Right cardiac atrium (tissue), 5 donors: ENCODE data around the gene PLCB1. TPM values are rescaled to one million over a fixed set of nuclear protein-coding genes. Genes with fewer than 3 reads are reported as not detected.

ENCODE experiments used
- ATAC-seq, 2 donors: fragments of 200-7000 bp; cut with Tn5 transposase; one replicate each; pipeline versions ENCODE4 v1.8.0 to v1.9.1; 2020; ENCODE audit warnings: moderate library complexity in 2 of 2, mild to moderate bottlenecking in 1 of 2
- DNase-seq, 3 donors: peaks; one replicate each; pipeline ENCODE4 v3.0.0-alpha.2; 2020
- H3K27ac ChIP-seq: one replicate; pipeline ENCODE4 v1.5.1; 2013; ENCODE audit warnings: mild to moderate bottlenecking, low read length, control low read depth, moderate library complexity
- H3K27me3 ChIP-seq: one replicate; pipeline ENCODE4 v1.6.1; 2013; ENCODE audit not compliant: control insufficient read depth, insufficient read depth
- H3K4me1 ChIP-seq: one replicate; pipeline ENCODE4 v1.6.1; 2013; ENCODE audit warnings: low read length; ENCODE audit not compliant: control insufficient read depth, insufficient read depth
- H3K4me3 ChIP-seq: one replicate; pipeline ENCODE4 v1.5.1; 2013; ENCODE audit warnings: low read length, control low read depth
- H3K9me3 ChIP-seq: one replicate; pipeline ENCODE4 v1.6.1; 2013; ENCODE audit warnings: low read length; ENCODE audit not compliant: control insufficient read depth
- WGBS: extraction: QIAGEN DNeasy Blood & Tissue Kit; methylation state at CpG from one replicate; pipeline ENCODE4 v1.1.7; 2013; 5-methylcytosine and 5-hydroxymethylcytosine counted together
- intact Hi-C, 4 donors: fragments of 100-400 bp; cut with DNase I; formaldehyde crosslinking; loops; one replicate each; pipeline versions ENCODE4 v1.11.0 to v1.14.0; 2022 to 2023
- polyA plus RNA-seq: library from polyadenylated mRNA; stranded (reverse); fragments of 200-250 nt; gene quantifications from one replicate; pipeline ENCODE4 v1.2.3, GENCODE V29; 2013
- total RNA-seq, 4 donors: library from RNA; stranded (reverse); fragmentation: NEBNext Ultra II Directional; extraction: Animal tissue kit (Norgen Biotek cat#: 25700); gene quantifications; one replicate each; pipeline ENCODE4 v1.2.1, GENCODE V29; 2021
- donor health status: healthy with polysubstance abuse.
- donor health status: DM: no; HTN: yes; CAD: no.
- donor health status: DM: no; HTN: no; CAD: no.
- donor health status: DM: no; HTN: yes; CAD: no; lungs with severe emphysema.
- donor health status: DM: yes; HTN: yes; CAD: no.

The PLCB1 gene
- total and polyA plus RNA-seq, 5 donors: 7.6 to 20.3 (median 11.6) TPM

- Histone ChIP-seq H3K9me3 (no peaks in the 10 kb centered on the region), H3K27me3 (no peaks in the 10 kb centered on the region), H3K27ac (no peak overlapping the region), H3K4me3 (no peak overlapping the region), H3K4me1 (no peaks in the 10 kb centered on the region)
- intact Hi-C loops: no loop called here
- ATAC-seq: no peak
- 44% methylated on average over 5 of the region's 5 CpGs for WGBS
- no peak for DNase-seq
These were observed 190.7 kb downstream of the PLCB1 start for GRCh38 chr20:8322662-8323217.

DNA sequence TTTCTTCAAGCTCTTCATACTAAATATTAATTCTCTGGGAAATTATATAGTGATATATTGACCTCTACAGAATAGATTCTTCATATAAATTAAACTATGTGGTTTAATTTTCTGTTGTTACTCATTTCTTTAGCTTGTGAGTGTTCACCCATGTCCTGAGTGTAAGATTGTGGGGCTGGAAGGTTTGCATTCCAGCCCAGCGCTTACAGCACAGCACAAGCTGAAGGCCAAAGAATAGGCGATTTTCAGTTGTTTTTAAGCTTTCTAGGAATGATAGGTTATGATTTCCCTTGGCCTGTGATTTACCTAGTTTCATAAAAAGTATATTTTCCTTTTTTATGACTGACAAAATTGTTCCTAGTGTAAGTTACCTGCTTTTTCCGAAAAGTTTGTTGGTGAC is 194.1 kb downstream of the PLCB1 start:
- no peak for ATAC-seq
- intact Hi-C loops: no loop called here
- Histone ChIP-seq H3K9me3 (no peaks in the 10 kb centered on the region), H3K4me1 (no peaks in the 10 kb centered on the region), H3K4me3 (no peak overlapping the region), H3K27ac (no peak overlapping the region), H3K27me3 (no peaks in the 10 kb centered on the region)
- 91% methylated on average over 3 of the region's 3 CpGs for WGBS
- DNase-seq: no peak

GRCh38 chr20:8326899-8327298 is 194.8 kb downstream of the PLCB1 start:
- no peaks in the 10 kb centered on the region for H3K4me1 ChIP-seq
- no peak for ATAC-seq
- intact Hi-C loops: no loop called here

GRCh38 chr20:8328189-8328588 is 196.1 kb downstream of the PLCB1 start:
- H3K4me1 ChIP-seq: no peaks in the 10 kb centered on the region
- no peaks in the 10 kb centered on the region for H3K27me3 ChIP-seq
- H3K27ac ChIP-seq: no peak overlapping the region
- ATAC-seq (no peak), DNase-seq (no peak)
- no peaks in the 10 kb centered on the region for H3K9me3 ChIP-seq
- WGBS: 92% methylated on average over 1 of the region's 1 CpG
- H3K4me3 ChIP-seq: no peak overlapping the region
- intact Hi-C loops: no loop called here

More at GRCh38 chr20:8326899-8327298, 194.8 kb downstream of the PLCB1 start:
- no peak for DNase-seq
- Histone ChIP-seq H3K9me3 (no peaks in the 10 kb centered on the region), H3K27me3 (no peaks in the 10 kb centered on the region), H3K27ac (no peak overlapping the region), H3K4me3 (no peak overlapping the region)
- 98% methylated on average over 5 of the region's 5 CpGs for WGBS

- Histone ChIP-seq H3K4me1 (no peaks in the 10 kb centered on the region), H3K4me3 (no peak overlapping the region), H3K27me3 (no peaks in the 10 kb centered on the region), H3K27ac (no peak overlapping the region), H3K9me3 (no peaks in the 10 kb centered on the region)
- DNase-seq (no peak), ATAC-seq (no peak)
- intact Hi-C loops: no loop called here
- WGBS: 77% methylated on average over 3 of the region's 3 CpGs
These were observed 198.3 kb downstream of the PLCB1 start for GRCh38 chr20:8330319-8330784.

- no peak for ATAC-seq
- Histone ChIP-seq H3K9me3 (no peaks in the 10 kb centered on the region), H3K27ac (no peak overlapping the region), H3K4me3 (no peak overlapping the region), H3K4me1 (no peaks in the 10 kb centered on the region), H3K27me3 (no peaks in the 10 kb centered on the region)
- intact Hi-C loops: no loop called here
- DNase-seq: no peak
- WGBS: 85% methylated on average over 3 of the region's 3 CpGs
These were observed 199.0 kb downstream of the PLCB1 start for GRCh38 chr20:8330785-8331695.

DNA sequence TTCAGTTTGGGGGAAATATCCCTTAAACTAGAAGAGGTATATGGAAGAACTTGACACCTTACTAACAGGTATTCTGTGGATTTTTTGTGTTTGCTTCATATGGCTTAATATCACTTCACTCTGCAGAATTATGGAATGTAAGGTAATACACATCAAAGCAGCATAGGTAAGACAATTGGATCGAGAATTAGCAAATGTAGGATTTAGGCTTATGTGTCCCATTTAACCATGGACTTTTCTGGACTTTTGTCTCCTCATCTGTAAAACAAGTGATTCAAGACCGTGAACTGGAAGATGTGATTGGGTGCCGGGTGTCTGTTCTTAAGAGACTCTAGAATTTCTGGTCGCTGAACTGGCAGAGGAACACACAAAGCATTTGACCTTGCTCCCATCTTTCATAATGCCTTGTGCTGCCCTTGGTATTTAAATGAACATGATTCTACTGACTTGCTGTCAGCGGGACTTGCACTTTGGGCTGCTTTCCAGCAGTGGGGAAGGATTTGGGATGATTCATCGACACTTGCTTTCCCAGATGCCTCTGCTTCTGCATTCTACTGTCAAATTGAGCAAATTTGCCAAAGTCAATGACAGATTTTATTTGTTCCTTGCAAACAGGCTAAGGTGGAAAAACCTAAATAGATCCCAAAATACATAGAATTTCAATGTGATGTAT is 199.8 kb downstream of the PLCB1 start:
- intact Hi-C loops: no loop called here
- 65% methylated on average over 6 of the region's 6 CpGs for WGBS
- Histone ChIP-seq H3K9me3 (no peaks in the 10 kb centered on the region), H3K27me3 (no peaks in the 10 kb centered on the region), H3K4me1 (no peaks in the 10 kb centered on the region), H3K27ac (no peak overlapping the region), H3K4me3 (no peak overlapping the region)
- peak in 1 of 2 donors; percentile 46 for ATAC-seq
- DNase-seq: peak; percentile 52 to 70 (median 61)

DNA sequence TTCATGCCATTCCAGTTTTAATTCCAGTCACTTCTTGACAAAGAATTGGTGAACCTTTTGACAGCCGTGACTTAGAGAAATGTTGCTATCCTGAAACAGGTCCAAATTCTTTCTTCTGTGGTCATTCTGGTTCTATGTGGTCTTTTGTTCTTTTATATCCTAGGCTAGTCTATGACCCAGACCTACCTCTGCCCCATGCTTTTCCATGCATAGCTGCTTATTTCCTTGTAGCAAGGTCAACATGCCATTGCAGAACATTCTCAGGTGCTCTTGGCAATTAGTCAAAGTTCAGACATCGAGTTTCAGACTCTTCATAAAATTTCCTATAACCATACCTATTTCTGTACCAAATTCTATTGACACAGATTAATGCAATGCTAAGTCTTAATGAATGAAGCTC is 202.6 kb downstream of the PLCB1 start:
- H3K4me1 ChIP-seq: no peaks in the 10 kb centered on the region
- DNase-seq (no peak), ATAC-seq (no peak)
- no peaks in the 10 kb centered on the region for H3K27me3 ChIP-seq
- 93% methylated on average over 2 of the region's 2 CpGs for WGBS
- H3K4me3 ChIP-seq: no peak overlapping the region
- intact Hi-C loops: no loop called here
- H3K9me3 ChIP-seq: no peaks in the 10 kb centered on the region
- H3K27ac ChIP-seq: no peak overlapping the region

DNA sequence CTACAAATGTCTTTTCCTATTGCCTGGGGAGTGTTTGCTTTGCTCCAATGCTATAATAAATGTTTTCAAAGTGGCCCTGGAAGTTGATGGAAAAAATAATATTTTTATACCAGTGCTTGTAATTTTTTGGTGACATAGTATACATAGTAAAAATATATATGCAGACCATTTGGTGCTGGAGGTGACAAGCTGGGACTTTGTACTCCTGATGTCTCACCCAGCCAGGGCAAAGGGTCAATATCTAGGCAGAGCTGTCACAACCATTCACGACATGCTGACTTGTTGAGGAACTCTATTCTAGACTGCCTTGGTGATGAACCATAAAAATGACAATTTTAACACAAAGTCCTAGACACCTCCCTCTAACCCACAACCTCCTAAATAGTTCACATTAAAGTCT is 203.0 kb downstream of the PLCB1 start:
- Histone ChIP-seq H3K27ac (no peak overlapping the region), H3K4me1 (no peaks in the 10 kb centered on the region), H3K4me3 (no peak overlapping the region), H3K9me3 (no peaks in the 10 kb centered on the region), H3K27me3 (no peaks in the 10 kb centered on the region)
- DNase-seq: no peak
- WGBS: 89% methylated on average over 1 of the region's 1 CpG
- ATAC-seq: no peak
- intact Hi-C loops: no loop called here

DNA sequence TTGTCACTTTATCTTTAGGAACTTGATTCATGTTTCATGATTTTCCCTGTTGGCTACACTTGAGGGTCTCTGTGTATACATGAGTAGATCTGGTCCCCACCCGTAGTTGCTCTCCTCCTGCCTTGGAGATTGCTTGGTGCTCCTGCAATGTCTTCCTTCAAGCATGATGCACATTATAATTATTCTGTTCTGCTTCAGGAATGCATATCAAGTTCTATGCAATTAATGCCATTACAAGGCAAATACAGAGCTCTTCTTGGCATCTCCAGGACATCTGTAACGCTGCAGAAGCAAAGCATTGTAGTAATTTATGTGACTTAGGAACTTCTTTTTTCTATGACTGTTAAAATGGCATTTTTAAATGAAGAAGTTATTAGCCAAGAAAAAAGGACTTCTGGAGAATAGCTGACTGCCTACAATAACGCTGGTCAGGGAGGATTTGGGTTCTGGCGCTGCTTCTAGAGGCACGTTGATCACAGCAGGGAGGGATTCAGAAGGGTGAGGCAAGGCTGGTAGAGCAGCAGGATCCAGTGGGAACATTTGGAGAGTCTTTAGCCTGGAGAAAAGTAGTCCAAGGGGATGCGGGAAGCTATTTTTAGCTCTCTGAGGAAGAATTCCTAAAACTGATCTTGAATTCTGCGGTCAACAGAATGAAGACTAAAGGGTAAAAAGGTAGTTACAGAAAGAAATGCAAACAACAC is 203.6 kb downstream of the PLCB1 start:
- intact Hi-C loops: no loop called here
- DNase-seq (no peak), ATAC-seq (no peak)
- 86% methylated on average over 7 of the region's 7 CpGs for WGBS
- H3K27ac ChIP-seq: no peak overlapping the region
- H3K4me3 ChIP-seq: no peak overlapping the region
- H3K4me1 ChIP-seq: no peaks in the 10 kb centered on the region
- no peaks in the 10 kb centered on the region for H3K27me3 ChIP-seq
- H3K9me3 ChIP-seq: no peaks in the 10 kb centered on the region

DNA sequence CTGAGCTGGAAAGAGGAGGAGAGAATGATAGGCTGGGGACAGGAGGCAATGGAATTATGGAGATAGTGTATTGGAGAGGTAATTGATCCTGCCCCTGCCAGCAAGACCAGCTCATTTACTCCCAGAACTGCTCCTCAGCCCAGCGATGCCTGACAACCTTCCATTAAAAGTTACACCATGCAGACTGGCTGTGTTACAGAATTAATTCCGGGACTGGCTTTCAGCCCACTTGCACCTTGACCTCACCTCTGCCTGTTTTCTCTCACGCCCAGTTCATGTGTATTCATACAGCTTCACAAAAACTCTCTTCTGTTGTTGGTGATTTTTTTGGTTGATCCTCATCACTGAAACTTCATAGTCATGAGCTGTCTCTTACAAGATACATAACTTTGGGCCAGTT is 207.3 kb downstream of the PLCB1 start:
- intact Hi-C loops: no loop called here
- Histone ChIP-seq H3K27me3 (no peaks in the 10 kb centered on the region), H3K4me3 (no peak overlapping the region), H3K9me3 (no peaks in the 10 kb centered on the region), H3K27ac (no peak overlapping the region), H3K4me1 (peaks cover 4% of the 10 kb centered on the region)
- DNase-seq: no peak
- WGBS: 91% methylated on average over 3 of the region's 3 CpGs
- no peak for ATAC-seq
